ENCODE results near the gene EEF1AKMT2.

DNA sequence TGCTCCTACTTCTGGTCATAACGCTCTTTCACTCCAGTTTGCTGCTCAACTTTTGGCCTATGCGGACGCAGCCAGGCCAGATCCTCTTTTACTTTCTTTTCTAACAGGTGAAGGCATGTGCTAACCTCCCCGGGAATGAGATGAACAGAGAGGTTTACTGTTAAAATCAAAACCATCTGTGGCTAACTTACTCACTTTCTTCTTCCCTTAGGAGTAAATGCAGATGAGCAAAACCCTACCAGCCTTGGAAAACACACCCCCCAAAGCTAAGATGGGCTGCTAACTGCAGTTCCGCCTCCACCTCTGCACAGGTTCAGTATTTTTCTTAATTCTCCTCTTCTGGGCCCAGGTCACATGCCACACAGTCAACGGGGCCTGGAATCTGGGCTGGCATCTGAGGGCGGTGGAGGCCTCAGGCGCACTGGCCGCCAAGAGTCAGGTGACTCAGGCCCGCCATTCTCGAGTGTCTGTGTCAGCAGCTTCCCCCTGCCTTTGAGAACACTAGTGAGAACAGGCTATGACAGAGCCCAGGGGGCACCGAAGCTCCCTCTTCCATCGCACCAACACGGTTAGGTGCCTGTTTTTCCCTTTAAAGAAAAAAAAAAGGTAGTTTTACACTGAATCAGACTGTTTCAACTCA is 58.6 kb downstream of the EEF1AKMT2 start:
- TF ChIP-seq, protein P1, sequence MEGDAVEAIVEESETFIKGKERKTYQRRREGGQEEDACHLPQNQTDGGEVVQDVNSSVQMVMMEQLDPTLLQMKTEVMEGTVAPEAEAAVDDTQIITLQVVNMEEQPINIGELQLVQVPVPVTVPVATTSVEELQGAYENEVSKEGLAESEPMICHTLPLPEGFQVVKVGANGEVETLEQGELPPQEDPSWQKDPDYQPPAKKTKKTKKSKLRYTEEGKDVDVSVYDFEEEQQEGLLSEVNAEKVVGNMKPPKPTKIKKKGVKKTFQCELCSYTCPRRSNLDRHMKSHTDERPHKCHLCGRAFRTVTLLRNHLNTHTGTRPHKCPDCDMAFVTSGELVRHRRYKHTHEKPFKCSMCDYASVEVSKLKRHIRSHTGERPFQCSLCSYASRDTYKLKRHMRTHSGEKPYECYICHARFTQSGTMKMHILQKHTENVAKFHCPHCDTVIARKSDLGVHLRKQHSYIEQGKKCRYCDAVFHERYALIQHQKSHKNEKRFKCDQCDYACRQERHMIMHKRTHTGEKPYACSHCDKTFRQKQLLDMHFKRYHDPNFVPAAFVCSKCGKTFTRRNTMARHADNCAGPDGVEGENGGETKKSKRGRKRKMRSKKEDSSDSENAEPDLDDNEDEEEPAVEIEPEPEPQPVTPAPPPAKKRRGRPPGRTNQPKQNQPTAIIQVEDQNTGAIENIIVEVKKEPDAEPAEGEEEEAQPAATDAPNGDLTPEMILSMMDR (CRISPR knock-in tag; IDR thresholded peaks at IDR 0.05): no peak
- TF ChIP-seq KLF16 (CRISPR knock-in tag; IDR thresholded peaks at IDR 0.05) (no peak), GABPA (IDR thresholded peaks at IDR 0.05; ENCODE audit: low read depth, low read length) (no peak), GABPA (CRISPR knock-in tag; IDR thresholded peaks at IDR 0.05; ENCODE audit: low read depth) (no peak), CHD2 (IDR thresholded peaks at IDR 0.05; ENCODE audit: low read depth, low read length) (no peak), ZNF331 (CRISPR knock-in tag; IDR thresholded peaks at IDR 0.05) (no peak), SRF (IDR thresholded peaks at IDR 0.05; ENCODE audit: low read depth, low read length) (no peak)
